RWPE2 (cell line): Measurements from ENCODE around the gene CLIC5.

Source experiments
- ATAC-seq: fragments of 200-7000 bp; cut with Tn5 transposase; 3 replicates; pipeline ENCODE4 v1.9.1; 2021; ENCODE audit warnings: low read depth
- DNase-seq: peaks from one replicate; pipeline ENCODE4 v3.0.0-alpha.2; 2020; ENCODE audit warnings: low spot score
- H3K27ac ChIP-seq: fragments of 450-650 bp; 2 replicates; pipeline ENCODE4 v1.5.1; 2017; ENCODE audit warnings: mild to moderate bottlenecking; ENCODE audit not compliant: poor library complexity, severe bottlenecking
- H3K27me3 ChIP-seq: fragments of 250-450 bp; sonication (Bioruptor Pico); 2 replicates; pipeline ENCODE4 v1.5.1; 2021; ENCODE audit warnings: mild to moderate bottlenecking, moderate library complexity; ENCODE audit not compliant: insufficient read depth, poor library complexity, severe bottlenecking
- H3K36me3 ChIP-seq: fragments of 250-450 bp; sonication (Bioruptor Pico); 2 replicates; pipeline ENCODE4 v1.5.1; 2020; ENCODE audit warnings: low read depth, mild to moderate bottlenecking, moderate library complexity
- H3K4me1 ChIP-seq: fragments of 250-450 bp; sonication (Bioruptor Pico); 2 replicates; pipeline ENCODE4 v1.5.1; 2021; ENCODE audit warnings: mild to moderate bottlenecking, moderate library complexity; ENCODE audit not compliant: insufficient read depth, poor library complexity, severe bottlenecking
- H3K4me3 ChIP-seq: fragments of 250-450 bp; sonication (Bioruptor Pico); 2 replicates; pipeline ENCODE4 v1.5.1; 2021; ENCODE audit warnings: mild to moderate bottlenecking, moderate library complexity; ENCODE audit not compliant: severe bottlenecking
- H3K9me3 ChIP-seq: fragments of 250-450 bp; sonication (Bioruptor Pico); 2 replicates; pipeline ENCODE4 v1.5.1; 2021; ENCODE audit warnings: mild to moderate bottlenecking, moderate library complexity; ENCODE audit not compliant: severe bottlenecking
- CTCF ChIP-seq: fragments of 450-650 bp; IDR thresholded peaks from one replicate; pipeline ENCODE4 v1.5.1; 2017; ENCODE audit warnings: mild to moderate bottlenecking, moderate library complexity; ENCODE audit not compliant: poor library complexity, severe bottlenecking

Gene CLIC5

GRCh38 chr6:45903959-45904358 lies 111.7 kb downstream of the CLIC5 start:
- Histone ChIP-seq H3K27me3 (no peaks in the 10 kb centered on the region), H3K4me3 (no peak overlapping the region), H3K9me3 (peaks cover 4% of the 10 kb centered on the region), H3K36me3 (no peaks in the 10 kb centered on the region), H3K4me1 (no peaks in the 10 kb centered on the region), H3K27ac (no peak overlapping the region)
- ATAC-seq, result no peak
- DNase-seq, result no peak
- no peak for TF ChIP-seq CTCF

- ATAC-seq (no peak), DNase-seq (no peak)
- H3K4me1 ChIP-seq, result no peaks in the 10 kb centered on the region
- no peak overlapping the region for H3K4me3 ChIP-seq
- no peaks in the 10 kb centered on the region for H3K36me3 ChIP-seq
- no peak for TF ChIP-seq CTCF
- no peaks in the 10 kb centered on the region for H3K27me3 ChIP-seq
- H3K27ac ChIP-seq, result no peak overlapping the region
- H3K9me3 ChIP-seq, result no peaks in the 10 kb centered on the region
Observed at GRCh38 chr6:45902984-45903383, 112.7 kb downstream of the CLIC5 start.

- Histone ChIP-seq H3K9me3 (no peaks in the 10 kb centered on the region), H3K27ac (no peak overlapping the region), H3K4me1 (no peaks in the 10 kb centered on the region), H3K36me3 (no peaks in the 10 kb centered on the region), H3K27me3 (no peaks in the 10 kb centered on the region), H3K4me3 (no peak overlapping the region)
- no peak for ATAC-seq
- DNase-seq, result no peak
- no peak for TF ChIP-seq CTCF
Observed at GRCh38 chr6:45901767-45902650, 113.7 kb downstream of the CLIC5 start.

- DNase-seq (no peak), ATAC-seq (no peak)
- no peak for TF ChIP-seq CTCF
Observed at GRCh38 chr6:45900808-45901752, 114.6 kb downstream of the CLIC5 start.

GRCh38 chr6:45899683-45899946 lies 116.0 kb downstream of the CLIC5 start:
- Histone ChIP-seq H3K4me3 (no peak overlapping the region), H3K9me3 (no peaks in the 10 kb centered on the region), H3K27me3 (no peaks in the 10 kb centered on the region), H3K4me1 (no peaks in the 10 kb centered on the region), H3K27ac (no peak overlapping the region), H3K36me3 (no peaks in the 10 kb centered on the region)
- no peak for TF ChIP-seq CTCF
- no peak for ATAC-seq
- DNase-seq, result no peak

More at GRCh38 chr6:45900808-45901752, 114.6 kb downstream of the CLIC5 start:
- H3K4me1 ChIP-seq, result no peaks in the 10 kb centered on the region
- H3K36me3 ChIP-seq, result no peaks in the 10 kb centered on the region
- no peak overlapping the region for H3K4me3 ChIP-seq
- H3K9me3 ChIP-seq, result no peaks in the 10 kb centered on the region
- H3K27ac ChIP-seq, result no peak overlapping the region
- H3K27me3 ChIP-seq, result no peaks in the 10 kb centered on the region
